ENCODE data around the gene ACP7. TPM values are rescaled to one million over a fixed set of nuclear protein-coding genes. Genes with fewer than 3 reads are reported as not detected.

The ACP7 gene
- total and polyA plus RNA-seq, 2 experiments from 2014 or later, result 0.27 to 0.45 TPM

- TF ChIP-seq ZNF331 (CRISPR knock-in tag; IDR thresholded peaks at IDR 0.05; ENCODE audit: low read depth) (no peak), EZH2phosphoT487 (IDR thresholded peaks at IDR 0.05; ENCODE audit: unreplicated experiment) (no peak), ZNF114 (CRISPR knock-in tag; IDR thresholded peaks at IDR 0.05) (no peak), STAT1 (IDR thresholded peaks at IDR 0.05; ENCODE audit: unreplicated experiment) (no peak)
- peaks cover 21% of the 10 kb centered on the region for H4K20me1 ChIP-seq (replicated peaks; ENCODE audit: insufficient read depth)
- H3K9me2 ChIP-seq (ENCODE audit: insufficient read depth), result no peaks in the 10 kb centered on the region
- no peak overlapping the region for H2AFZ ChIP-seq
- DNase-seq (ENCODE audit: low spot score), result no peak
- no peaks in the 10 kb centered on the region for H3K36me3 ChIP-seq (ENCODE audit: insufficient read depth)
- peaks cover 15% of the 10 kb centered on the region; the same call in 1 of the 2 replicates for H3F3A ChIP-seq (replicated peaks; ENCODE audit: low read depth)
- H3K9me3 Mint-ChIP-seq, result 0 out of 3 replicates have a peak, but pooled peaks cover 6% of the 10 kb centered on the region
- peak overlapping the region; percentile 3; the same call in 1 of the 3 replicates for H3K4me3 Mint-ChIP-seq
- peak overlapping the region; percentile 46 for H3K4me2 ChIP-seq
- H3K27me3 Mint-ChIP-seq (ENCODE audit: insufficient read depth, low read depth, poor library complexity), result peaks cover 6% of the 10 kb centered on the region
- H3K79me2 ChIP-seq (replicated peaks; ENCODE audit: insufficient read depth), result peaks cover 72% of the 10 kb centered on the region
- no peak overlapping the region for H3K27ac Mint-ChIP-seq
- H3K4me1 Mint-ChIP-seq, result peaks cover 49% of the 10 kb centered on the region
- H3K27me3 ChIP-seq (ENCODE audit: insufficient read depth), result no peaks in the 10 kb centered on the region
- H3K4me1 ChIP-seq (ENCODE audit: insufficient read depth), result peaks cover 32% of the 10 kb centered on the region
- H3K36me3 Mint-ChIP-seq (ENCODE audit: low read depth), result peaks cover 10% of the 10 kb centered on the region
- H3K27ac ChIP-seq (ENCODE audit: low read depth), result no peak overlapping the region
- H3K4me3 ChIP-seq, result peak overlapping the region; percentile 14; the same call in 1 of the 2 replicates
- no peak for ATAC-seq
Measured at GRCh38 chr19:39147480-39147879, 63.3 kb downstream of the ACP7 start.

GRCh38 chr19:39148939-39149529 lies 64.9 kb downstream of the ACP7 start:
- Histone ChIP-seq H3K4me3 (no peak overlapping the region), H3K4me2 (no peak overlapping the region), H3K79me2 (replicated peaks; ENCODE audit: insufficient read depth) (peaks cover 66% of the 10 kb centered on the region), H4K20me1 (replicated peaks; ENCODE audit: insufficient read depth) (peaks cover 20% of the 10 kb centered on the region), H3K4me1 (ENCODE audit: insufficient read depth) (peaks cover 31% of the 10 kb centered on the region), H3K9me2 (ENCODE audit: insufficient read depth) (no peaks in the 10 kb centered on the region), H3K27me3 (ENCODE audit: insufficient read depth) (no peaks in the 10 kb centered on the region), H3K27ac (ENCODE audit: low read depth) (no peak overlapping the region), H3F3A (replicated peaks; ENCODE audit: low read depth) (peaks cover 15% of the 10 kb centered on the region; the same call in 1 of the 2 replicates), H2AFZ (no peak overlapping the region), H3K36me3 (ENCODE audit: insufficient read depth) (no peaks in the 10 kb centered on the region)
- ATAC-seq, result no peak
- Mint-ChIP-seq H3K4me3 (no peak overlapping the region), H3K36me3 (ENCODE audit: low read depth) (peaks cover 10% of the 10 kb centered on the region), H3K27me3 (ENCODE audit: insufficient read depth, low read depth, poor library complexity) (peaks cover 4% of the 10 kb centered on the region), H3K4me1 (peaks cover 45% of the 10 kb centered on the region), H3K9me3 (peaks cover 6% of the 10 kb centered on the region; the same call in 2 of the 3 replicates), H3K27ac (no peak overlapping the region)
- DNase-seq (ENCODE audit: low spot score), result no peak
- TF ChIP-seq ZNF331 (CRISPR knock-in tag; IDR thresholded peaks at IDR 0.05; ENCODE audit: low read depth) (no peak), STAT1 (IDR thresholded peaks at IDR 0.05; ENCODE audit: unreplicated experiment) (no peak), CREB1 (CRISPR knock-in tag; IDR thresholded peaks at IDR 0.05; ENCODE audit: low read depth) (no peak), CTCF (conservative IDR thresholded peaks at IDR 0.05; ENCODE audit: low read depth in 2 of 2) (no peak), REST (IDR thresholded peaks at IDR 0.05; ENCODE audit: unreplicated experiment) (no peak), ETS1 (IDR thresholded peaks at IDR 0.05) (no peak), JUNB (IDR thresholded peaks at IDR 0.05; ENCODE audit: unreplicated experiment) (no peak), POLR2AphosphoS5 (IDR thresholded peaks at IDR 0.05; ENCODE audit: low read depth) (no peak)
